GM19452 (cell line): ENCODE results near the gene GABPB1.

ENCODE experiments used
- ATAC-seq: cut with Tn5 transposase; IDR thresholded peaks from one replicate; pipeline ENCODE4 v1.9.1; 2021; ENCODE audit not compliant: unreplicated experiment

Gene GABPB1

GRCh38 chr15:50244959-50245624 lies 109.9 kb downstream of the GABPB1 start:
- ATAC-seq: no peak

- no peak for ATAC-seq
Observed at GRCh38 chr15:50244153-50244552, 110.8 kb downstream of the GABPB1 start.

GRCh38 chr15:50241684-50242450 lies 113.1 kb downstream of the GABPB1 start:
- no peak for ATAC-seq

GRCh38 chr15:50238255-50238654 lies 116.7 kb downstream of the GABPB1 start:
- no peak for ATAC-seq

GRCh38 chr15:50236433-50236832 lies 118.6 kb downstream of the GABPB1 start:
- ATAC-seq: no peak

GRCh38 chr15:50235794-50236193 lies 119.2 kb downstream of the GABPB1 start:
- no peak for ATAC-seq

- no peak for ATAC-seq
Observed at GRCh38 chr15:50234764-50235163, 120.2 kb downstream of the GABPB1 start.

GRCh38 chr15:50233192-50233736 lies 121.7 kb downstream of the GABPB1 start:
- no peak for ATAC-seq

- ATAC-seq: no peak
Observed at GRCh38 chr15:50232791-50233190, 122.2 kb downstream of the GABPB1 start.

GRCh38 chr15:50231761-50232160 lies 123.2 kb downstream of the GABPB1 start:
- no peak for ATAC-seq

- ATAC-seq: no peak
Observed at GRCh38 chr15:50229336-50229735, 125.7 kb downstream of the GABPB1 start.

GRCh38 chr15:50228866-50229265 lies 126.1 kb downstream of the GABPB1 start:
- no peak for ATAC-seq

GRCh38 chr15:50227076-50227475 lies 127.9 kb downstream of the GABPB1 start:
- no peak for ATAC-seq

- no peak for ATAC-seq
Observed at GRCh38 chr15:50225938-50226337, 129.1 kb downstream of the GABPB1 start.
